Caco-2 (cell line): ENCODE data around the gene ALDH4A1. TPM values are rescaled to one million over a fixed set of nuclear protein-coding genes. Genes with fewer than 3 reads are reported as not detected.

ENCODE experiments used
- BruUV-seq: library from RNA; stranded (reverse); fragments of 400-500 nt; replicated peaks from 2 replicates; lab custom pipeline; 2021; lab: Mats Ljungman, UMichigan
- CTCF ChIA-PET: fragments of 300-600 bp; sonication (Branson Sonifier 250); formaldehyde crosslinking; loops from one replicate; lab custom pipeline; 2022; ENCODE audit warnings: antibody characterized with exemption; lab: Charles Lee
- POLR2A ChIA-PET: fragments of 300-600 bp; sonication (Branson Sonifier 250); formaldehyde crosslinking; loops from one replicate; lab custom pipeline; 2022; ENCODE audit warnings: antibody characterized with exemption; lab: Charles Lee
- DNase-seq, 2 experiments: peaks; one replicate each; pipeline versions ENCODE4 v3.0.0 to v3.0.0-alpha.2; 2020 to 2022
- H3K27me3 ChIP-seq: replicated peaks from 2 replicates; pipeline ENCODE4 v1.6.0; 2011; ENCODE audit warnings: low read length; ENCODE audit not compliant: control insufficient read depth, insufficient read depth
- H3K36me3 ChIP-seq: 2 replicates; pipeline ENCODE4 v1.5.1; 2011; ENCODE audit warnings: low read length; ENCODE audit not compliant: control insufficient read depth, insufficient read depth
- H3K4me1 ChIP-seq: fragments of 250-450 bp; sonication (Bioruptor Pico); 2 replicates; pipeline ENCODE4 v1.5.1; 2020; ENCODE audit warnings: mild to moderate bottlenecking
- H3K4me3 ChIP-seq: 2 replicates; pipeline ENCODE4 v1.5.1; 2011; ENCODE audit warnings: low read depth, mild to moderate bottlenecking, control low read depth, low read length
- H3K9me3 ChIP-seq: fragments of 250-450 bp; sonication (Bioruptor Pico); 2 replicates; pipeline ENCODE4 v1.5.1; 2020; ENCODE audit warnings: mild to moderate bottlenecking, moderate library complexity
- H3K27ac Mint-ChIP-seq: one replicate; pipeline ENCODE4 v1.8.0; 2022; ENCODE audit warnings: mixed read lengths; ENCODE audit not compliant: unreplicated experiment
- H3K27me3 Mint-ChIP-seq: one replicate; pipeline ENCODE4 v1.8.0; 2022; ENCODE audit warnings: mixed read lengths; ENCODE audit not compliant: insufficient read depth, unreplicated experiment
- H3K36me3 Mint-ChIP-seq: one replicate; pipeline ENCODE4 v1.8.0; 2022; ENCODE audit warnings: mild to moderate bottlenecking, mixed read lengths; ENCODE audit not compliant: insufficient read depth, unreplicated experiment
- H3K4me1 Mint-ChIP-seq: one replicate; pipeline ENCODE4 v1.8.0; 2022; ENCODE audit warnings: low read depth, mixed read lengths; ENCODE audit not compliant: unreplicated experiment
- H3K4me3 Mint-ChIP-seq: one replicate; pipeline ENCODE4 v1.8.0; 2022; ENCODE audit warnings: mild to moderate bottlenecking, moderate library complexity, mixed read lengths; ENCODE audit not compliant: unreplicated experiment
- H3K9me3 Mint-ChIP-seq: one replicate; pipeline ENCODE4 v1.8.0; 2022; ENCODE audit warnings: mixed read lengths; ENCODE audit not compliant: unreplicated experiment
- CTCF ChIP-seq, 2 experiments: fragments of 200-600 bp in 1 of 2; IDR thresholded peaks; 1 replicate in 1 of 2; 2 replicates in 1 of 2; pipeline versions ENCODE4 v1.5.1 to v1.8.0; 2011 to 2022; ENCODE audit warnings: antibody characterized with exemption in 1 of 2, control low read depth in 1 of 2, inconsistent platforms in 1 of 2, low read depth in 1 of 2, low read length in 1 of 2, mild to moderate bottlenecking in 1 of 2, moderate library complexity in 1 of 2; ENCODE audit not compliant: insufficient read depth in 1 of 2, severe bottlenecking in 1 of 2, unreplicated experiment in 1 of 2
- intact Hi-C: fragments of 100-400 bp; cut with micrococcal nuclease; formaldehyde crosslinking; loops from one replicate; pipeline ENCODE4 v1.10.0; 2022; ENCODE audit not compliant: unreplicated experiment
- total RNA-seq: library from RNA; stranded (reverse); gene quantifications from 2 replicates; pipeline ENCODE4 v1.2.3, GENCODE V29; 2022

Gene ALDH4A1
- total RNA-seq, 1 experiment from 2014 or later, result 18.0 TPM

- Mint-ChIP-seq H3K9me3 (peaks cover 10% of the 10 kb centered on the region), H3K4me1 (no peaks in the 10 kb centered on the region), H3K27me3 (peaks cover 5% of the 10 kb centered on the region), H3K27ac (no peak overlapping the region), H3K4me3 (no peak overlapping the region), H3K36me3 (no peaks in the 10 kb centered on the region)
- H3K4me3 ChIP-seq, result no peak overlapping the region
- intact Hi-C loops, result no loop called here
- H3K4me1 ChIP-seq, result no peaks in the 10 kb centered on the region
- H3K27me3 ChIP-seq, result no peaks in the 10 kb centered on the region
- H3K9me3 ChIP-seq, result no peaks in the 10 kb centered on the region
- H3K36me3 ChIP-seq, result no peaks in the 10 kb centered on the region
- POLR2A ChIA-PET, result no interaction called here
- no peak for DNase-seq
- CTCF ChIA-PET, result no interaction called here
- TF ChIP-seq CTCF (IDR thresholded peaks at IDR 0.05; ENCODE audit: insufficient read depth in 1 of 2, low read depth in 1 of 2, low read length in 1 of 2, severe bottlenecking in 1 of 2, unreplicated experiment in 1 of 2), result no peak
- no TSS peak for BruUV-seq
Measured at GRCh38 chr1:18830596-18830995, 71.8 kb downstream of the ALDH4A1 start.

- Histone ChIP-seq H3K36me3 (no peaks in the 10 kb centered on the region), H3K4me1 (no peaks in the 10 kb centered on the region), H3K4me3 (no peak overlapping the region), H3K27me3 (no peaks in the 10 kb centered on the region), H3K9me3 (no peaks in the 10 kb centered on the region)
- H3K36me3 Mint-ChIP-seq, result no peaks in the 10 kb centered on the region
- peaks cover 14% of the 10 kb centered on the region for H3K9me3 Mint-ChIP-seq
- CTCF ChIA-PET, result no interaction called here
- peaks cover 5% of the 10 kb centered on the region for H3K27me3 Mint-ChIP-seq
- H3K27ac Mint-ChIP-seq, result no peak overlapping the region
- H3K4me3 Mint-ChIP-seq, result no peak overlapping the region
- DNase-seq, result no peak
- POLR2A ChIA-PET, result no interaction called here
- no peaks in the 10 kb centered on the region for H3K4me1 Mint-ChIP-seq
- no peak for TF ChIP-seq CTCF (IDR thresholded peaks at IDR 0.05; ENCODE audit: insufficient read depth in 1 of 2, low read depth in 1 of 2, low read length in 1 of 2, severe bottlenecking in 1 of 2, unreplicated experiment in 1 of 2)
- intact Hi-C loops, result no loop called here
- no TSS peak for BruUV-seq
Measured at GRCh38 chr1:18829671-18830070, 72.7 kb downstream of the ALDH4A1 start.

- Mint-ChIP-seq H3K4me1 (no peaks in the 10 kb centered on the region), H3K4me3 (no peak overlapping the region), H3K27ac (no peak overlapping the region), H3K27me3 (peaks cover 8% of the 10 kb centered on the region), H3K9me3 (peaks cover 14% of the 10 kb centered on the region), H3K36me3 (no peaks in the 10 kb centered on the region)
- H3K4me3 ChIP-seq, result no peak overlapping the region
- no peak for TF ChIP-seq CTCF (IDR thresholded peaks at IDR 0.05; ENCODE audit: insufficient read depth in 1 of 2, low read depth in 1 of 2, low read length in 1 of 2, severe bottlenecking in 1 of 2, unreplicated experiment in 1 of 2)
- H3K9me3 ChIP-seq, result no peaks in the 10 kb centered on the region
- H3K27me3 ChIP-seq, result no peaks in the 10 kb centered on the region; the same call in 1 of the 2 replicates
- ChIA-PET CTCF (no interaction called here), POLR2A (no interaction called here)
- no TSS peak for BruUV-seq
- intact Hi-C loops, result no loop called here
- no peaks in the 10 kb centered on the region for H3K4me1 ChIP-seq
- no peak for DNase-seq
- no peaks in the 10 kb centered on the region for H3K36me3 ChIP-seq
Measured at GRCh38 chr1:18828224-18828623, 74.1 kb downstream of the ALDH4A1 start.
